Stimulated activated CD8-positive, alpha-beta memory T cell treated with anti-CD3 and anti-CD28 coated beads, Interleukin-4, amount 100 ng/mL, for 1 hour (primary cell): ENCODE measurements around the gene LRRN1.

Experiments
- DNase-seq, 2 donors: peaks; one replicate each; pipeline ENCODE4 v3.0.0-alpha.2; 2020; ENCODE audit warnings: low read depth in 2 of 2, low spot score in 1 of 2

The LRRN1 gene

GRCh38 chr3:3799173-3800079 is at the start of gene LRRN1:
Gene LRRN1, plus strand, starts transcription at chr3:3799431. Its CDS starts 45,211 bp downstream, at chr3:3844642.
- DNase-seq, result peak; percentile 9 to 31

GRCh38 chr3:3753416-3753815 is 45.8 kb upstream of the LRRN1 start:
- DNase-seq, result no peak

- DNase-seq, result no peak
These were observed 33.6 kb upstream of the LRRN1 start for GRCh38 chr3:3765661-3766060.

- no peak for DNase-seq
These were observed 33.1 kb upstream of the LRRN1 start for GRCh38 chr3:3766140-3766539.

- DNase-seq, result no peak
These were observed 28.1 kb upstream of the LRRN1 start for GRCh38 chr3:3771094-3771493.

- DNase-seq, result no peak
These were observed 27.7 kb upstream of the LRRN1 start for GRCh38 chr3:3771567-3771966.

- no peak for DNase-seq
These were observed 26.9 kb upstream of the LRRN1 start for GRCh38 chr3:3772338-3772737.

GRCh38 chr3:3772920-3773319 is 26.3 kb upstream of the LRRN1 start:
- no peak for DNase-seq

GRCh38 chr3:3776607-3777006 is 22.6 kb upstream of the LRRN1 start:
- DNase-seq, result no peak

- no peak for DNase-seq
These were observed 21.0 kb upstream of the LRRN1 start for GRCh38 chr3:3778216-3778615.

- no peak for DNase-seq
These were observed 20.5 kb upstream of the LRRN1 start for GRCh38 chr3:3778641-3779270.

GRCh38 chr3:3782457-3782856 is 16.8 kb upstream of the LRRN1 start:
- DNase-seq, result no peak

GRCh38 chr3:3783210-3783609 is 16.0 kb upstream of the LRRN1 start:
- no peak for DNase-seq

- no peak for DNase-seq
These were observed 15.5 kb upstream of the LRRN1 start for GRCh38 chr3:3783696-3784095.

GRCh38 chr3:3792391-3792790 is 6.8 kb upstream of the LRRN1 start:
- DNase-seq, result no peak

GRCh38 chr3:3798631-3799113 is 559 bp upstream of the LRRN1 start:
- peak; percentile 9 to 11 for DNase-seq

GRCh38 chr3:3800080-3800455 is 837 bp downstream of the LRRN1 start:
- DNase-seq, result no peak

GRCh38 chr3:3800685-3801493 is 1.7 kb downstream of the LRRN1 start:
- no peak for DNase-seq

- no peak for DNase-seq
These were observed 2.2 kb downstream of the LRRN1 start for GRCh38 chr3:3801494-3801841.

- DNase-seq, result no peak
These were observed 2.8 kb downstream of the LRRN1 start for GRCh38 chr3:3802046-3802445.

- DNase-seq, result no peak
These were observed 5.3 kb downstream of the LRRN1 start for GRCh38 chr3:3804560-3804959.

GRCh38 chr3:3806092-3806491 is 6.9 kb downstream of the LRRN1 start:
- DNase-seq, result no peak
